Measurements from ENCODE around the gene POLR3K. TPM values are rescaled to one million over a fixed set of nuclear protein-coding genes. Genes with fewer than 3 reads are reported as not detected.
A peak's percentile ranks its signal among the peaks of the same experiment; 100 is the strongest.

Gene POLR3K
- total RNA-seq, 6 experiments from 2014 or later = 3.5 to 6.3 (median 4.3) TPM

- DNase-seq = peak in 1 of 3 donors; percentile 13
- Histone ChIP-seq H3K36me3 (no peaks in the 10 kb centered on the region), H3K4me3 (no peak overlapping the region), H3K4me1 (peaks cover 0 to 12% (median 2%) of the 10 kb centered on the region in 4 donors), H3K9me3 (no peaks in the 10 kb centered on the region), H3K27ac (no peak overlapping the region), H3K27me3 (no peaks in the 10 kb centered on the region)
- TF ChIP-seq POLR2A (IDR thresholded peaks at IDR 0.05) (no peak), CTCF (IDR thresholded peaks at IDR 0.05) (no peak)
- no CpG with 5 or more reads among the region's 8 CpGs for WGBS (ENCODE audit: insufficient coverage, low coverage, low lambda C conversion rate, missing lambda C conversion rate)
- ATAC-seq = no peak
- intact Hi-C loops (cut with DNase I) = no loop called here
Observed at GRCh38 chr16:69181-69580, 15.8 kb upstream of the POLR3K start.

GRCh38 chr16:67884-68789, 14.7 kb upstream of the POLR3K start:
- Histone ChIP-seq H3K9me3 (no peaks in the 10 kb centered on the region), H3K4me1 (peaks cover 0 to 12% (median 2%) of the 10 kb centered on the region in 4 donors), H3K27ac (no peak overlapping the region), H3K27me3 (no peaks in the 10 kb centered on the region), H3K4me3 (no peak overlapping the region), H3K36me3 (no peaks in the 10 kb centered on the region)
- ATAC-seq (no peak), DNase-seq (peak in 1 of 3 donors; percentile 17)
- WGBS (ENCODE audit: insufficient coverage, low coverage, low lambda C conversion rate, missing lambda C conversion rate) = 80% methylated on average over 3 of the region's 27 CpGs
- intact Hi-C loops (cut with DNase I) = no loop called here
- no peak for TF ChIP-seq CTCF (IDR thresholded peaks at IDR 0.05)
- no peak for TF ChIP-seq POLR2A (IDR thresholded peaks at IDR 0.05)

GRCh38 chr16:67183-67791, 13.9 kb upstream of the POLR3K start:
- Histone ChIP-seq H3K4me3 (no peak overlapping the region), H3K36me3 (no peaks in the 10 kb centered on the region), H3K4me1 (peaks cover 0 to 6% (median 0%) of the 10 kb centered on the region in 4 donors), H3K9me3 (no peaks in the 10 kb centered on the region), H3K27me3 (no peaks in the 10 kb centered on the region), H3K27ac (no peak overlapping the region)
- no peak for TF ChIP-seq CTCF (IDR thresholded peaks at IDR 0.05)
- TF ChIP-seq POLR2A (IDR thresholded peaks at IDR 0.05) = no peak
- 65% methylated on average over 2 of the region's 10 CpGs for WGBS (ENCODE audit: insufficient coverage, low coverage, low lambda C conversion rate, missing lambda C conversion rate)
- DNase-seq (peak in 2 of 3 donors; percentile 50 to 57), ATAC-seq (peak; percentile 2 to 46 (median 25))
- intact Hi-C loops (cut with DNase I) = no loop called here

GRCh38 chr16:66309-67182, 13.1 kb upstream of the POLR3K start:
- TF ChIP-seq POLR2A (IDR thresholded peaks at IDR 0.05) (no peak), CTCF (IDR thresholded peaks at IDR 0.05) (no peak)
- 77% methylated on average over 3 of the region's 13 CpGs for WGBS (ENCODE audit: insufficient coverage, low coverage, low lambda C conversion rate, missing lambda C conversion rate)
- Histone ChIP-seq H3K4me1 (peaks cover 0 to 5% (median 0%) of the 10 kb centered on the region in 4 donors), H3K27me3 (no peaks in the 10 kb centered on the region), H3K9me3 (no peaks in the 10 kb centered on the region), H3K4me3 (no peak overlapping the region), H3K36me3 (no peaks in the 10 kb centered on the region), H3K27ac (no peak overlapping the region)
- ATAC-seq = no peak
- intact Hi-C loops (cut with DNase I) = no loop called here
- peak in 1 of 3 donors; percentile 17 for DNase-seq
